ENCODE results near the gene SCFD1.

- TF ChIP-seq POLR2AphosphoS5 (IDR thresholded peaks at IDR 0.05; ENCODE audit: low read depth, low read length) (no peak), POLR2A (IDR thresholded peaks at IDR 0.05; ENCODE audit: low read depth, low read length) (no peak), TAF1 (IDR thresholded peaks at IDR 0.05; ENCODE audit: borderline replicate concordance, low read depth, low read length) (no peak)
Measured at GRCh38 chr14:30630248-30630647, 8.1 kb downstream of the SCFD1 start.
